ENCODE data around the gene C6orf52. TPM values are rescaled to one million over a fixed set of nuclear protein-coding genes. Genes with fewer than 3 reads are reported as not detected.

The C6orf52 gene
- total RNA-seq, 4 donors from 2014 or later: not detected

DNA sequence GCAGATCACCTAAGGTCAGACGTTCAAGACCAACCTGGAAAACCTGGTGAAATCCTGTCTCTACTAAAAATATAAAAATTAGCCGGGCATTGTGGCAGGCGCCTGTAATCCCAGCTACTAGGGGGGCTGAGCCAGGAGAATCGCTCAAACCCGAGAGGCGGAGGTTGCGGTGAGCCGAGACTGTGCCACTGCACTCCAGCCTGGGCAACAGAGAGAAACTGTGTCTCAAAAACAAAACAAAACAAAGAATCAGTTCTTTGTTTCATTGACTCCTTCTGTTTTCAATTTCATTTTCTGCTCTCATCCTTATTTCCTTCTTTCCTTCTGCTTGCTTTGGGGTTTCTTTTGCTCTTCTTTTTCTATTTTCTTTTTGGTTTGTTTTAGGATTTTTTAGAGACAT is 19.5 kb upstream of the C6orf52 start:
- intact Hi-C loops (cut with DNase I; ENCODE audit: low total_unique reads): no loop called here
- DNase-seq (ENCODE audit: low spot score in 2 of 2): no peak
- TF ChIP-seq, protein P1, sequence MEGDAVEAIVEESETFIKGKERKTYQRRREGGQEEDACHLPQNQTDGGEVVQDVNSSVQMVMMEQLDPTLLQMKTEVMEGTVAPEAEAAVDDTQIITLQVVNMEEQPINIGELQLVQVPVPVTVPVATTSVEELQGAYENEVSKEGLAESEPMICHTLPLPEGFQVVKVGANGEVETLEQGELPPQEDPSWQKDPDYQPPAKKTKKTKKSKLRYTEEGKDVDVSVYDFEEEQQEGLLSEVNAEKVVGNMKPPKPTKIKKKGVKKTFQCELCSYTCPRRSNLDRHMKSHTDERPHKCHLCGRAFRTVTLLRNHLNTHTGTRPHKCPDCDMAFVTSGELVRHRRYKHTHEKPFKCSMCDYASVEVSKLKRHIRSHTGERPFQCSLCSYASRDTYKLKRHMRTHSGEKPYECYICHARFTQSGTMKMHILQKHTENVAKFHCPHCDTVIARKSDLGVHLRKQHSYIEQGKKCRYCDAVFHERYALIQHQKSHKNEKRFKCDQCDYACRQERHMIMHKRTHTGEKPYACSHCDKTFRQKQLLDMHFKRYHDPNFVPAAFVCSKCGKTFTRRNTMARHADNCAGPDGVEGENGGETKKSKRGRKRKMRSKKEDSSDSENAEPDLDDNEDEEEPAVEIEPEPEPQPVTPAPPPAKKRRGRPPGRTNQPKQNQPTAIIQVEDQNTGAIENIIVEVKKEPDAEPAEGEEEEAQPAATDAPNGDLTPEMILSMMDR (IDR thresholded peaks at IDR 0.05): no peak
- no peak for TF ChIP-seq POLR2A (IDR thresholded peaks at IDR 0.05)
- no peak overlapping the region for H3K4me3 ChIP-seq (ENCODE audit: low read depth, poor library complexity, severe bottlenecking)
- WGBS, 2 donors: 79 to 88% methylated on average over 8 of the region's 8 CpGs

DNA sequence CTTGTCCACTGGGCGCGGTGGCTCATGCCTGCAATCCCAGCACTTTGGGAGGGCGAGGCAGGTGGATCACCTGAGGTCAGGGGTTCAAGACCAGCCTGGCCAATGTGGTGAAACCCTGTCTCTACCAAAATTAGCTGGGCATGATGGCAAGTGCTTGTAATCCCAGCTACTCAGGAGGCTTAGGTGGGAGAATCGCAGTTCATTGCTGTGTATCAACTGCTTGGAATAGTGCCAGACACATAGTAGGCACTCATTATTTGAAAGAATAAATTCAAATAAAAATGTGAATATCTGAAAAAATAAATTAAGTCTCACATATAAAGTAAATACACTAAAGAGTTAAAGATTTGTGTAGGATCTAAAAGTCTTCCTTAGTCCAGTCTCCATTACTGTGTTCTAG is 2.2 kb upstream of the C6orf52 start:
- DNase-seq (ENCODE audit: low spot score in 2 of 2): no peak
- no peak overlapping the region for H3K4me3 ChIP-seq (ENCODE audit: low read depth, poor library complexity, severe bottlenecking)
- intact Hi-C loops (cut with DNase I; ENCODE audit: low total_unique reads): no loop called here
- 94 to 95% methylated on average over 4 of the region's 4 CpGs for WGBS, 2 donors
- TF ChIP-seq POLR2A (IDR thresholded peaks at IDR 0.05): no peak
- TF ChIP-seq, protein P1 (IDR thresholded peaks at IDR 0.05): no peak

DNA sequence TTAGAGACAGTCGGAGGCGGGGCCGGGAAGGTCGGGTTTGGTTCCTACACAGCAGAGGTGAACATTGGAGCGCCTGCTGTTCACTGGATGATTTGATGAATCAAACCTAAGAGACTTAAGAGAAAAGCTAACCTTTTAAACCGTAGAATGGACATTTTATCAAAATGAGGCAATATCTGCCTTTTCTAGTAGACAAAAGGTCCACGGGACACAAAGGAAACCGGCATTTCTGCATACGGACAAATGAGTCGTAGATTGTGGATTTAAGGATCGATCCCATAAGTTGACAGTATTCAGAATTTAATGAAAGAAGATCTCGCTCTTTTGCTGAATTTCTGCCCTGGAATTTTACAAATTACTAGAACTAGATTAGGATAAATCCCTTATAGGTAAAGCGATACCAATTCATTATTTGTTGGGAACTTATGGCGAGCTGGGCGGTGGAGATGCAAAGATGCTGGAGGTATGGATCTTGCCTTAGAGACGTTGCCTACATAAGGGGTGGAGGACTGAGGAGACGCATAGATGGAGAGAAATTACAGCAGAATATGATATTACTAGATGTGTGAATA is 756 bp upstream of the C6orf52 start:
- TF ChIP-seq POLR2A (IDR thresholded peaks at IDR 0.05): no peak
- TF ChIP-seq, protein P1 (IDR thresholded peaks at IDR 0.05): no peak
- DNase-seq (ENCODE audit: low spot score in 2 of 2): no peak
- intact Hi-C loops (cut with DNase I; ENCODE audit: low total_unique reads): no loop called here
- WGBS, 2 donors: 1% methylated on average over 17 of the region's 17 CpGs
- H3K4me3 ChIP-seq (ENCODE audit: low read depth, poor library complexity, severe bottlenecking): peak overlapping the region; percentile 56

DNA sequence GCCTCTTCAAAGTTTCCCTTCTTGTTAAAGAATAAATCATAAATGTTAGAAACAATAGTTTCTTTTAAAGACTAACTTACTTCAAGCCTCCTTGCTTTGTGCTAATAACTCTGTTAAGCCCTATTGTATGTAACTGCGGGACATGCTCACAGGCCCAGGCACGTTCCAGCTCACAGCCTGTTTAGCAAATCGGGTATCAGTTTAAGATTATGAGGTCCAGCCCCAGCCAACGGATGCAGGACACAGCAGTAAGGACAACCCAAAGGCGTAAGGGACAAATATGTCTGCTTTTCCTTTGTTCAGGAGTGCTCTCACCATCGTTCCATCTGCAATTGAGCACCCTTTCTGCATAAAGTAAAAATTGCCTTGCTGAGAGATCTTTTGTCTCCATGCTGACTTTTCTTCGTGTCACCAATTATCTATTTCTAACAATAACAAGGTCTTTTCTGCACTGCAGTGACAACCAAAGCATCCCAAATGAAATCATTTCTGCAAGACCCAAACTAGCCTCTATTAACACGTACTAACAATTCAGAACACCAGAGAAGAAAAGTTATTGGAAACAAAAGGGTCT is 1.4 kb downstream of the C6orf52 start:
- no peak overlapping the region for H3K4me3 ChIP-seq (ENCODE audit: low read depth, poor library complexity, severe bottlenecking)
- no peak for TF ChIP-seq POLR2A (IDR thresholded peaks at IDR 0.05)
- TF ChIP-seq, protein P1 (IDR thresholded peaks at IDR 0.05): no peak
- no peak for DNase-seq (ENCODE audit: low spot score in 2 of 2)
- intact Hi-C loops (cut with DNase I; ENCODE audit: low total_unique reads): no loop called here
- 83 to 89% methylated on average over 8 of the region's 8 CpGs for WGBS, 2 donors

DNA sequence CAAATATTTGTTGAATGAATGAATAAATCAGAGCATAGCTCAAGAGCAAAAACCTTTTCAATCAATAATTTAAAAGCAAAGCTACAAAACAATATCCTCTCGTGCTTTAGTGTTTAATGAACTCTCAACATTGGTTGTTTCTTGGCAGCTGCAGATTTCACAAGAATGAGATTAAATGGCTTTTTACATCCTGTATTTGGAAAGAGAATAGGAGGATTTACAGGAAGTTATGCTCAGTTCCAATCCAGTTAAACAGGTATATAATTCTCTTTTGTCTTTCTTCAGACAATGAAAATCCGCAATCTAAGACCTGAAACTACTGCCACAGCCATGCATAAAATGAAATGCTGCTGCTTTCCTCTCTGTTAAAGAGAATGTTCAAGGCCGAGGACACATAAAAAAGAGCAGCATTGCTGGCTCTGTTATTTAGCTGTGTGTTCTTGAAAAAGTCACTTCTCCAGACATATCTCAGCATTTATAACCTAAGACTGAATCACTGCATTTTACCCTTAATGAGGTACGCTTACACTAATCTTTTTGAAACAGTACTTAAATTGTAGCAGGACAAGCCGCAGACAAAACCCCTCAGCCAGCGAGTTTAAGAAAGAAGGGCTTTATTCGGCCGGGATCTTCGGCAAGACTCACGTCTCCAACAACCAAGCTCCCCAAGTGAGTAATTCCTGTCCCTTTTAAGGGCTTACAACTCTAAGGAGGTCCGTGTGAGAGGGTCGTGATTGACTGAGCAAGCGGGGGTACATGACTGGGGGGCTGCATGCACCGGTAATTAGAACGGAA is 3.6 kb downstream of the C6orf52 start:
- 73 to 78% methylated on average over 15 of the region's 15 CpGs for WGBS, 2 donors
- H3K4me3 ChIP-seq (ENCODE audit: low read depth, poor library complexity, severe bottlenecking): no peak overlapping the region
- no peak for DNase-seq (ENCODE audit: low spot score in 2 of 2)
- TF ChIP-seq, protein P1 (IDR thresholded peaks at IDR 0.05): no peak
- TF ChIP-seq POLR2A (IDR thresholded peaks at IDR 0.05): no peak
- intact Hi-C loops (cut with DNase I; ENCODE audit: low total_unique reads): no loop called here

Data from lower leg skin (tissue), 4 donors.